AG04450 (cell line): ENCODE measurements around the gene ANP32B. TPM values are rescaled to one million over a fixed set of nuclear protein-coding genes. Genes with fewer than 3 reads are reported as not detected.

ENCODE experiments used
- CTCF ChIA-PET: fragments of 300-600, 350-600 bp; formaldehyde crosslinking; extraction: SDS; loops from one replicate; lab custom pipeline; 2022; ENCODE audit warnings: antibody characterized with exemption, inconsistent platforms; lab: Charles Lee
- POLR2A ChIA-PET: fragments of 350-600 bp; formaldehyde crosslinking; extraction: SDS; loops from one replicate; lab custom pipeline; 2021; ENCODE audit warnings: antibody characterized with exemption, inconsistent platforms; lab: Yijun Ruan, JAX
- DNase-seq: peaks from one replicate; pipeline ENCODE4 v3.0.0-alpha.2; 2011; ENCODE audit warnings: low read depth, low spot score
- H3K27ac ChIP-seq: one replicate; pipeline ENCODE4 v1.5.1; 2012; ENCODE audit warnings: low read depth, low read length, control low read depth
- H3K27me3 ChIP-seq: one replicate; pipeline ENCODE4 v1.6.0; 2012; ENCODE audit warnings: low read length; ENCODE audit not compliant: control insufficient read depth, insufficient read depth
- H3K4me3 ChIP-seq: 2 replicates; pipeline ENCODE4 v1.5.1; 2011; ENCODE audit warnings: mild to moderate bottlenecking, low read depth, low read length, control low read depth
- H3K9me3 ChIP-seq: 2 replicates; pipeline ENCODE4 v1.5.1; 2012; ENCODE audit warnings: low read length; ENCODE audit not compliant: control insufficient read depth, insufficient read depth
- polyA plus RNA-seq: library from polyadenylated mRNA; depleted of rRNA; stranded (reverse); fragments of >200 nt; gene quantifications from 2 replicates; pipeline ENCODE4 v1.2.3, GENCODE V29; 2011
- TF ChIP-seq, protein P1 (sequence below): IDR thresholded peaks from 2 replicates; pipeline ENCODE4 v1.5.1; 2011; ENCODE audit warnings: low read depth, low read length, control low read depth, inconsistent platforms

ANP32B gene
- polyA plus RNA-seq, 1 experiment = 59.0 TPM

DNA sequence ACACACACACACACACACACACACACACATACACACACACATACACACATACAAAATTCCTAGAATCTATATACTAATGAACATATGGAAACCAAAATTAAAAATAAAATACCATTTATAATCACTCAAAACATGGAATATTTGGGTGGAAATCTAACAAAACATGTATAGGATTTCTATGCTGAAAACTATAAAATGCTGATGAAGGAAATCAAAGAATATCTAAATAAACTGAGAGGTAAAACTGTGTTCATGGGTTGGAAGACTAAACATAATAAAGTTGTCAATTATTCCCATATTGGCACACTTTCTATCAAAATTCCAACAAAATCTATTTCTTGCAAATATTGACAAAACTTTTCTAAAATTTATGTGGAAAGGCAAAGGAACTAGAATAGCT, 48.0 kb downstream of the ANP32B start:
- CTCF ChIA-PET = interaction anchor here (1.6 kb wide), 1 partner anchor 108 kb away, joined by 12 read pairs; no protein-coding TSS in a partner anchor
- Histone ChIP-seq H3K27me3 (no peaks in the 10 kb centered on the region), H3K9me3 (no peaks in the 10 kb centered on the region), H3K27ac (no peak overlapping the region), H3K4me3 (no peak overlapping the region)
- no peak for DNase-seq
- TF ChIP-seq, protein P1, sequence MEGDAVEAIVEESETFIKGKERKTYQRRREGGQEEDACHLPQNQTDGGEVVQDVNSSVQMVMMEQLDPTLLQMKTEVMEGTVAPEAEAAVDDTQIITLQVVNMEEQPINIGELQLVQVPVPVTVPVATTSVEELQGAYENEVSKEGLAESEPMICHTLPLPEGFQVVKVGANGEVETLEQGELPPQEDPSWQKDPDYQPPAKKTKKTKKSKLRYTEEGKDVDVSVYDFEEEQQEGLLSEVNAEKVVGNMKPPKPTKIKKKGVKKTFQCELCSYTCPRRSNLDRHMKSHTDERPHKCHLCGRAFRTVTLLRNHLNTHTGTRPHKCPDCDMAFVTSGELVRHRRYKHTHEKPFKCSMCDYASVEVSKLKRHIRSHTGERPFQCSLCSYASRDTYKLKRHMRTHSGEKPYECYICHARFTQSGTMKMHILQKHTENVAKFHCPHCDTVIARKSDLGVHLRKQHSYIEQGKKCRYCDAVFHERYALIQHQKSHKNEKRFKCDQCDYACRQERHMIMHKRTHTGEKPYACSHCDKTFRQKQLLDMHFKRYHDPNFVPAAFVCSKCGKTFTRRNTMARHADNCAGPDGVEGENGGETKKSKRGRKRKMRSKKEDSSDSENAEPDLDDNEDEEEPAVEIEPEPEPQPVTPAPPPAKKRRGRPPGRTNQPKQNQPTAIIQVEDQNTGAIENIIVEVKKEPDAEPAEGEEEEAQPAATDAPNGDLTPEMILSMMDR = no peak
- POLR2A ChIA-PET = no interaction called here

DNA sequence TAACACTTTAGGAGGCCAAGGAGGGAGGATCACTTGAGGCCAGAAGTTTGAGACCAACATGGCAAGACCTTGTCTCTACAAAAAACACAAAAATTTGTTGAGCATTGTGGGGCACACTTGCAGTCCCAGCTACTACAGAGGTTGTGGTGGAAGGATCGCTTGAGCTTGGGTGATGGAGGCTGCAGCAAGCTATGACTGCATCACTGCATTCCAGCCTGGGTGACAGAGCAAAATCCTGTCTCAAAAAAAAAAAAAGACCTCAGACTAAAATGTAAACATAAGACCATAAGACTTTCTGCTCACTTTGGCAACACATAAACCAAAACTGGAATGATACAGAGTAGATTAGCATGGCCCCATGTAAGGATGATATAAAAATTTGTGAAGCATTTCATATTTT, 48.8 kb downstream of the ANP32B start:
- Histone ChIP-seq H3K4me3 (no peak overlapping the region), H3K9me3 (no peaks in the 10 kb centered on the region), H3K27ac (peak overlapping the region; percentile 66), H3K27me3 (no peaks in the 10 kb centered on the region)
- DNase-seq = peak; percentile 36
- ChIA-PET CTCF (interaction anchor here (1.6 kb wide), 1 partner anchor 108 kb away, joined by 12 read pairs; no protein-coding TSS in a partner anchor), POLR2A (interaction anchor here (0.7 to 1.3 kb wide), 3 partner anchors 25 to 225 kb away, joined by 3 to 4 read pairs (median 4); partner anchors contain the start of gene NANS)
- TF ChIP-seq, protein P1 = no peak

GRCh38 chr9:98034593-98035546, 51.7 kb downstream of the ANP32B start:
- TF ChIP-seq, protein P1 = peak; percentile 74
- H3K27ac ChIP-seq = peak overlapping the region; percentile 90
- no peak for DNase-seq
- CTCF ChIA-PET = interaction anchor here (0.5 to 3.3 kb wide), 21 partner anchors 8 to 278 kb away, joined by 3 to 34 read pairs (median 4); partner anchors contain the start of gene TRMO
- H3K27me3 ChIP-seq = no peaks in the 10 kb centered on the region
- H3K4me3 ChIP-seq = no peak overlapping the region
- POLR2A ChIA-PET = interaction anchor here (0.7 to 2.4 kb wide), 3 partner anchors 22 to 112 kb away, joined by 3 to 9 read pairs (median 5); partner anchors contain the start of genes NANS and TRMO
- H3K9me3 ChIP-seq = no peaks in the 10 kb centered on the region

GRCh38 chr9:98037357-98037756, 54.2 kb downstream of the ANP32B start:
- CTCF ChIA-PET = interaction anchor here (1.2 to 1.4 kb wide), 2 partner anchors 12 to 113 kb away, joined by 3 read pairs; no protein-coding TSS in a partner anchor
- H3K4me3 ChIP-seq = no peak overlapping the region
- H3K27me3 ChIP-seq = no peaks in the 10 kb centered on the region
- H3K9me3 ChIP-seq = no peaks in the 10 kb centered on the region
- DNase-seq = no peak
- TF ChIP-seq, protein P1 = no peak
- POLR2A ChIA-PET = no interaction called here
- H3K27ac ChIP-seq = no peak overlapping the region
